H1 (cell line): ENCODE results near the gene RNF13. TPM values are rescaled to one million over a fixed set of nuclear protein-coding genes. Genes with fewer than 3 reads are reported as not detected.

Experiments used
- BACH1 ChIP-seq: IDR thresholded peaks from 2 replicates; pipeline ENCODE4 v1.6.1; 2012; ENCODE audit warnings: low read length, improper control_type of control experiment
- CHD1 ChIP-seq: IDR thresholded peaks from 2 replicates; pipeline ENCODE4 v1.6.1; 2012; ENCODE audit warnings: low read depth, low read length, improper control_type of control experiment
- CHD7 ChIP-seq: fragments of 300-600 bp; sonication (generic); IDR thresholded peaks from 2 replicates; pipeline ENCODE4 v1.7.1; 2012; ENCODE audit warnings: low read length, moderate library complexity, mild to moderate bottlenecking, inconsistent platforms; ENCODE audit not compliant: insufficient replicate concordance
- E2F6 ChIP-seq: IDR thresholded peaks from 2 replicates; pipeline ENCODE4 v1.6.1; 2012; ENCODE audit warnings: inconsistent platforms
- EZH2 ChIP-seq: fragments of 200-600 bp; sonication (generic); IDR thresholded peaks from 2 replicates; pipeline ENCODE4 v1.7.1; 2012; ENCODE audit warnings: low read depth, mild to moderate bottlenecking, moderate library complexity, low read length, inconsistent platforms; ENCODE audit not compliant: severe bottlenecking
- RXRA ChIP-seq: IDR thresholded peaks from 2 replicates; pipeline ENCODE4 v1.6.1; 2011; ENCODE audit warnings: low read depth, mild to moderate bottlenecking, low read length, moderate library complexity; ENCODE audit not compliant: insufficient read depth
- SRF ChIP-seq: IDR thresholded peaks from 2 replicates; pipeline ENCODE4 v1.6.1; 2011; ENCODE audit warnings: mild to moderate bottlenecking, low read depth, low read length, moderate library complexity
- TAF7 ChIP-seq: optimal IDR thresholded peaks from 2 replicates; pipeline ENCODE3; 2011; ENCODE audit warnings: low read depth, mild to moderate bottlenecking, inconsistent platforms, low read length, moderate library complexity, borderline replicate concordance
- polyA plus RNA-seq, 7 experiments: library from polyadenylated mRNA; depleted of rRNA in 3 of 7; stranded (reverse) in 5 of 7; unstranded in 2 of 7; fragments of >200 nt in 5 of 7; fragments of 200-250 nt in 2 of 7; gene quantifications; 1 replicate in 5 of 7; 2 replicates in 1 of 7; 4 replicates in 1 of 7; pipeline versions ENCODE4 v1.2.1 to v1.2.3, GENCODE V29; 2011 to 2013; ENCODE audit warnings: missing spikeins in 2 of 7, mixed read lengths in 2 of 7
- total RNA-seq: library from RNA; stranded (reverse); fragmentation: NEBNext Ultra II Directional; extraction: Animal tissue kit (Norgen Biotek cat#: 25700); gene quantifications from 2 replicates; pipeline ENCODE4 v1.2.1, GENCODE V29; 2021

RNF13 gene
- total and polyA plus RNA-seq, 2 of the 8 experiments (the other 6 are each of a cell fraction or from before 2014, with no cell fraction given): 19.4 to 35.4 TPM

- TF ChIP-seq CHD7 (no peak), TAF7 (no peak), SRF (no peak), RXRA (no peak), E2F6 (no peak), CHD1 (no peak), EZH2 (no peak), BACH1 (no peak)
These were observed 19.1 kb downstream of the RNF13 start (continued) for GRCh38 chr3:149832086-149832485.
